MV-4-11 (cell line): Measurements from ENCODE around the gene LANCL2.
"Not testable (repeated sequence)": the region's sequence is repeated elsewhere in the genome, so short reads cannot be mapped to it uniquely, and the experiment has no call there.

Source experiments
- DNase-seq: peaks from one replicate; lab custom pipeline; 2025; lab: John Stamatoyannopoulos, UW

Gene LANCL2

DNA sequence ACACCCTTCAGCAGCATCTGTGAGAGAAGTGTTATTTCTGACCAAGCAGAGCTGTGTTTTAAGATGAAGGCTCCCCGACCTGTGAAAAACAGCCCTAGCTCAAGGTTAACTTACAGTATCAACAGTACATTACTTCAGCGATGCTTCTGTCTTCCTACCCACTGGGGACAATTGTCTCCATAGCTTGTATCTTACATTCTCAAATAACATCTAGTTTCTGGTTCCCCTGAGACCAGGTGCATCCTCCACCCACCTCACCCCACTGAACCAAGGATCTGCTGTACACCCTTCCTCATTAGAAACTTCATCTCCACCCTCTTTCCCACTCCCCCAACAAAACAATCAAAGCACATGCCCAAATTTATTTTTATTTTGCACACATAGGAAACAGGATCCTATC is 105.1 kb downstream of the LANCL2 start:
- no peak for DNase-seq

DNA sequence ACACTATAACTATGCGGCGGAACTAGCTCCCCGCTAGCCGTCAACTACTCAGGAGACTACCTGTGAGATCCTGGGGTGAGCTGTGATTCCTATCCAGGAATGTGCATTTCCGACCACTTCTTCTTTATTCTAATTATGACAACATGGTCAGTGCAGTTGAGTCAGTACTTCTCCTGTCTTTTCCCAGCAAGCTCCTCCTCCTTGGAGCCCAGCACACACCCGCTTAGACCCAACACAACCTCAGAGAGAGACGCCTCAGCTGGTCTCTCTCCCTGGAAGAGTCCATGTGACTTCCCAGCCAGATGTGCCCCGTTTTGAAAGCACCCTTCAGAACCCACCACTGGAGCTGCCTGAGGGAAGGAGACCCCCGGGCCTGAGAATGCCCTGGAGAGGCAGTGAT is 106.5 kb downstream of the LANCL2 start:
- not testable (repeated sequence) for DNase-seq

DNA sequence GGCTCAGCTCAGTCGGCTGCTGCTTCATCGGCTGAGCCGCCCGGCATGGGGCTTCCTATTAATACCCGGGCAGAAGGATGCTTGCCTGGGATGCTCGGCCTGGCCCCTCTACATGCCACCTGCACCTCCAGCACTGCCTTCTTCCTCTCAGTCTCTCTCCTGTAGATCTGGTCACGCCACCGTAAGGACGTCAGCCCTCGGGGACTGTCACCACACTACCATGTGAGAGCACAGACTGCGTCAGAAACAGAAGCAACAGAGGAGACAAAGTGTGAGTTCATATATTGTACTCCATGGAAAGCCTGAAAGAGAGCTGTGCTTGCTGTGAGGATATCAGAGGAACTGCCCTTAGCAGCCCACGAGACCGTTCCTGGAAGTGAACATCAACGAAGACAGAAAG is 107.3 kb downstream of the LANCL2 start:
- not testable (repeated sequence) for DNase-seq

DNA sequence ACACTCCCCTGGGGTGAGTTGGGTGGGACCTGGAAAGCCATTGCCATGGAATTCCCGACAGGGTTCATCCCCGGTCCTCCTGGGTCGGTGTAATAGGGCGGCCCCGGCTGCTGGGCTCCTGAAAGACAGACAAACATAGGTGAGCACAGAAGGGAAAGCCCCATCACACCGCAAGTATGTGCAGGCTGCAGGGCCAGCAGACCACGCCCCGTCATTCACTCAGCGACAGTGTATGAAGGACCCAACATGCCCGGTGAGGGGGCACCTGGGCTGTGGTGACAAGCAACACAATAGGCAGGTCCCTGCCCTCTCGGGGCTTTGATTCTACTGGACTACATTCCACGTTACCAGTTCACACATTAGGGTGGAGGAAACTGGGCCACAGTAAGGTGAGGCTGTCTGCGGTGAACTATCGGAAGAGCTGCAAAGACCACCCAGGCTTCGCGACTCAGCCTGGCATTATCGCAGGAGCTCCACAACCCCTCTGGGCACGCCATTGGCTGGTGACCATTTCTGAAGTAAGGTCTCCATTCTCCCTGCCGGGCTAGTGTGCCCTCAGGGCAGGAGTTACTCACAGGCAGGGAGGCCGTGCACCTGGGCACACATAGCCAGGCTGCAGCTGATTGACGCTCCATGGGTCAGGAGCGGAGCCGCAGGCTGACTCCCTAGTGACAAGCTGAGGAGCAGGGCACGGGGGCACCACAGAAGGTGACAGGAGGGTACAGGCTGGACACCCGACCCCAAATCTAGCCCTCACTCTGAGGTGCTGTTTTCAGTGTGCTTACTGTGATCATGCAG is 108.0 kb downstream of the LANCL2 start:
- DNase-seq: no peak

DNA sequence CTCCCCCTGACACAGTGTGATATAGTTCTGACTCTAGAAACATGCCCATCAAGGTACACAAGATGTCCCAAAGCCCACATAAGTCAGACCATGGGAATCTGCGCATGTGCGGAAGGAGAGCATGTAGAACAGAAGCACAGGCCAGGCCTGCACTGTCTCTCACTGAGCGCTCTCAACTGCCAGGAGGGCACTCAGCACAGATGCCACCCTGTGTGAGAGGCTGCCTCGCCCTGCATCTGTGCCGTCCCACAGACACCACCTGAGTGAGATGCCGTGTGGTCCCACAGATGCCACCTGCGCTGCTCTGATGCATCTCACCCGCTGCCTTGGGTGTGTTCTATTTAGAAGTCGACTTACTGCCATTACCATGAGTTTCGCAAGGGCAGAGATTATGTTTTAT is 108.8 kb downstream of the LANCL2 start:
- no peak for DNase-seq

DNA sequence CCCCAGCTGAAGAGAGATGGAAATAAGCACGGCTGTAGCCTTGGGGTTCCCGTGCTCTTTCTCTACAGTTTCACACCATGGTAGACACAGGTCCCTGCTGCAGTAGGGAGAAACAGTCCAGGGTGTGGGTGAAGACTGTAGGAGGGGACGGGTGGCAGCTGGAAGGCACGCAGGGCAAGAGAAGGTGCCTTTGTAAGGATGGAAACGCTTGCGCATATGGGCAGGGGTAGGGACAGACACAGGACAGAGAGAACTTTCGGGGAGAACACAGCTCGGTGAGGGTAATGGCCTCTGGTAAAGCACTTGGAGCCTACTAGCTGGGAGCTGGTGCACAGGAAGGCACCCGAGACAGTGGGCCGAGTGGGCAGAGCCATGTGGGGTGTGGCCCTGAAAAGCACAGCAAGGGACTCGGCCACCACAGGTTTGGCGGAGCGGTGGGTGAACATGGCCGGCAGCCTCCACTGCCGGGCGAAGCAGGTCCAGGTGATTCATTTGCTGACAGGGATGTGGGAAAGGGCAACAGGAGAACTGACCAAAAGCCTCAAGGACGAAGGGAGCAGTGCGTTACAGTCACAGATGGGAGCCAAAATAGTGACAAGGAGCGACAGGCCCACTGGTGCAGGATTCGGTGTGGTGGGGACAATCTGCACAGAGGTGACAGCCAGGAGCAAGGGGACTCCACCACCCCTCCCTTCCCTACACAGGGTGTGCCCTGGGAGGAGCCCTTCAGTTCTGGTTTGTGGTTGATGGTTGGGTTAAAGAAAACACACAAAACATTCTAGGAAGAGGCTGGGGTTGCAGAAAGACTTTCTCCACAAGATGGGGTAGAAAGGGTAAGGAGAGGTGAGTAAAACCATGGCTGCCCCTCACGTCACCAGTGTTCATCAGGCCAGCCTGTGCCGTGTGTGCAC is 110.1 kb downstream of the LANCL2 start:
- DNase-seq: no peak

DNA sequence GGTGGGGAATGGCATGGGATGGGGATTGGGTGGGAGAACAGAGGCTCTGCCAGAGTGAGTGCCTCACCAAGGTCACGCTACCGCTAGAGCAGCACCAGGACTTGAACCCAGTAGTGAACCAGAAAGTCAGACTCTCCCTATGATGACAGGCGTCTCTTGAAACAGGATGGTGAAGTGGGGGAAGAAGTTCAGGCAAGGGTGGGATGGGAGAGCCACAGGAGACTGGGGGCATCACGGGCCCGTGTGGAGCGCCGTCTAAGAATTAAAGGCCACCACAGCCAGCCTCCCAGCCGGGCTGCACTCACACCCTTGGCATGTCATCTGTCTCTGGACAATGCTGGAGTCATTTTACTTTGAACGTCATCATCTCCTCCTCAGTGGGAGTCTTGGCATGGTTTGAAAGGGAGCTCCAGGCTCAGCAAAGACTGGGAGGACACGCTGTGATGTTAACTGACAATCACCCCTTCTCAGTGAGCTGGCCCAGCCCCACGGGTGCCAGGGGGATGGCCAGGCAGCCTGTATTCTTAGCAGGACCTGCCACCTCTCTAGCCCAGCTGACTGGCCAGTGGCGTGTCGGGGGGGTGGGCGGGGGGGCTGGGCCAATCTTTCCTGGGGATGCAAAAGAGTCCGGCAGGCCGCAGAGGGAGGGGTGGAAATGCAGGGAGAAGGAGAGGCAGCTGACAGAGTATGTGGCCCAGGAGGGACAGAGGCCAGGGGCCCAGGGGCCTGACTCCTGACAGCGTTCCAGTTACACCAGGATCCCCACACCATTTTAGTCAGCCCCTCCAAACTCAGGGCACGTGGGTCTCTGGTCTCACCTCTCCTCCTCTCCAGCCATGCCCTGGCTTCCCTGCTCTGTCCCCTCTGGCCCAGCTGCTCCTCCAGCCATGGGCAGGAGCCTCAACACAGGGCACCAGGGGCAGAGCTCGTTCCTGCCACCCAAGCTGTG is 111.0 kb downstream of the LANCL2 start:
- no peak for DNase-seq

DNA sequence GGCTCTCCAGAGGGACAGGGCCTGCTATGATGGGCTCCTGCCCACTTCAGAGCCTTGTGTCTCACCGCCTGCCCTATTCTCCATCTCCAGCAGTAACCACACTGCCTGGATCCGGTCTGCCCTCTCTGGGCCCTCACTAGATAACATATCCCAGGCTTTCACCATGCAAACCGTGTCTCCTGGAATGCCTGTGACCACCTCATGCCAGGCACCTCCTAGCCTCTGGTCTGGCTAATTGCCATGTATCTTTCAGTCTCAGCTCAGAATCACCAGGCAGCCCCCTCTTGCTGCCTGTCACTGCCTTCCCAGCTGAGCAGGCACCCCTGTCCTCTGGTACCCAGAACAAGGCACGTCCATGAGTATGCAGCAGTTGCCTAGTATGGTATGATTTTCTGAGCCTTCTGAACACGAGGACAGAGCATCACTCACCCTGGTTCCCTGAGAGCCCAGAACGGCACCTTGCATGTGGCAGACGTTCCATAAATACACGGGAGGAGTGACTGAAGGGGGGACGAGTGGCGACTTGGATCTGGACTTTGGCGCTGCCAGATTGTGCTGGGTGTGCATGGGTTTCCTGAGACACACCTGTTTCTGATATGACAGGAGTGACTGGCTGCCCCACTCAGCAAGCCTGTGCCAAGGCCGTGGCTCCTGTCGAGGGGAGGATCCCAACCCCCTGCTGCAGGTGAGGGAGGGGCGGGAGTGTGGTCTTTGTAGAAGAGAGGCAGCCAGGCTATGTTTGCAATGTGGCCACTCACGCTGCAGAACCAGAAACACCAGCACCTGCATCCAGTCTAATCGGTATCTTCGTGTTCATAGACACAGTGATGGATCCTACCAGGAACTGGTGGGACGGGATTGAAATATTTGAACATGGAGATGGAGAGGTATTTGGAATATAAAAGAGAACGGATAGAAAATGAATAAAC is 112.0 kb downstream of the LANCL2 start:
- no peak for DNase-seq

DNA sequence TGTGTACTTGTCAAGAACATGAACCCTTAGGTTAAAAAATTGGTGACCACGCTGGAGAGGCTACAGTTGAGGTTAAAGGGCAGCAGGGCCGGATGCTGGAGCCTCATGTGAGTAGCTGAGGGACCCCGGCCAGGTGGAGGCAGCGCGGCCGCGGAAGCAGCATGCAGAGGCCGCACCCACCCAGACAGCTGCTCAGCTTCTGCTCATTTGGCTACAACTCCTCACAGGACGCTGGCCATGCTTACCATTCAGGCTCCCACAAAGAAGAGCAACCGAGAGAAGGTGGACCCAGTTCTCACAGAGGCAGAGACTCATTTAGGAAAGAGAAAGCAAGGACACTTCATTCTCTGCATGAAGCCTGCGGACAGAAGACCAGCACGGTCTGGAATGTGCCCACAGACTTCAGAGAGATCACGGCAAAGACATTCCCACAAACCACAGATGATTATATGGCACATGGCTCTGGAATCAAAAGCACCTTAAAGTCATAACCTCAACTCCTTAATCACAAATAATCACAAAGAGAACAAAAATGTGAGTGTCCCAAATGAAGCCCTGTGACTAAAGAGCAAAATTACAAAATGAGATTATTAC is 112.7 kb downstream of the LANCL2 start:
- no peak for DNase-seq

DNA sequence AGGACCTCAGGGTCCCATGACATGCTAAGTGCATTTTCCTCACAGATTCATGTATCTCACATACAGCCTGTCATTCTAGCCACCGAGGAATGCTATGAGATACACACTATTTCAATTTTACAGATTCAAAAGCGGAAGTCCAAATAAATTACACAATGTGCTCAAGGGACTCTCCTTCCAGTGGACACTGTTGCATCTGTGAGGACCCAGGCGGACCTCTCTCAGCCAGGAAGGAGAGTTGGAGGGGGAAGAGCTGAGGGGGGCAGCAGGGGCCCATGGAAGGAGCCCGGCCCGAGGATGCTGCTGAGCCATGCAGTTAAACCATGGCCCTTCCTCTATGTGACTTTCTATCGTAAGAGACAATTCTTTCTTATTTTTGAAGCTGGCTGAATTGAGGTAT is 113.6 kb downstream of the LANCL2 start:
- DNase-seq: peak; percentile 40

DNA sequence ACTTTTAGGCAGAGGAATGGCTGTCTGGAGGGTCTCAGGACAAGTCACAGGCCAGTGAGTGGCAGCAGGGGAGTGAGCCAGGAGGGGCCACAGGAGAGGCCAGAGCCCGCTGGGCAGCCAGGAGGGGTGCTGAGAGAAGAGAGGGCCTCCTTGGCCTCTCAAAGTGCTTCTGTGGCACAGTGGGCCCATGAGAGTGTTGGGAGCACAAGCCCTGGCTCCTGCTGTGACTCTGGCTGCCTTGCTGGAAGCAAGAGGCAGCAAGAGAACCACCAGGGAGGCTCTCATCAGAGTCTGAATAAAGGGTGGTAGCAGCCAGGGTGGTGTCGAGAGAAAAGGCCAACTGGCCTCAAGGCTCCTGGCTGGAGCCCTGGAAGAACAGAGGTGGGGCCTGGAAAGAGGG is 116.0 kb downstream of the LANCL2 start:
- no peak for DNase-seq

DNA sequence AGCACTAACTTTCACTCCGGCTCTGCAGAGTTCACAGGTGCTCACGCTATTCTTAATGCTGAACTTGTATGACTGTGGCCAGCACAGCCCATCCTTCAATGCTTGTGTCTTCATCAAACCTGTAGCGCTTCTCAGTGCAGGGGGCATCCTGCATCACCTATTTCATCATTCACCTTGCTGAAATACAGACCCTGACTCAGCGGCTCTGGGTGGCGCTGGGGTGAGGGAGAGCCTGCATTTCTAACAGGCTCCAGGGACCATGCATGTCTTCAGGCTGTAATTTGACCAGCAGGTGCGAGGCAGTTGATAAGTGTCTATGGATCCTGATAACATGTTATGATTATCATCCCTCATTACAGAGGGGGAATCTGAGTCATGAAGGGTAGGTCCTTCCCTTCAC is 117.9 kb downstream of the LANCL2 start:
- DNase-seq: no peak
